ENCODE measurements around the gene MBOAT7. TPM values are rescaled to one million over a fixed set of nuclear protein-coding genes. Genes with fewer than 3 reads are reported as not detected.
A peak's percentile ranks its signal among the peaks of the same experiment; 100 is the strongest.

Gene MBOAT7
- total and polyA plus RNA-seq, 2 of the 4 experiments (the other 2 are of a cell fraction) = 11.3 to 121 TPM

- Histone ChIP-seq H3K9ac (ENCODE audit: low read depth, low read length) (no peak overlapping the region), H3K9me1 (ENCODE audit: insufficient read depth, low read length) (no peaks in the 10 kb centered on the region), H2BK5ac (ENCODE audit: low read depth, low read length, poor library complexity, severe bottlenecking) (no peak overlapping the region), H3K23ac (ENCODE audit: low read depth, low read length) (no peak overlapping the region), H3K36me3 (ENCODE audit: control insufficient read depth, insufficient read depth, low read length) (peaks cover 47% of the 10 kb centered on the region), H2AK9ac (replicated peaks; ENCODE audit: low read depth, low read length, poor library complexity) (no peak overlapping the region), H3K4me1 (ENCODE audit: control insufficient read depth, insufficient read depth, low read length) (no peaks in the 10 kb centered on the region), H3K79me1 (ENCODE audit: low read depth in 1 of 2, low read length in 2 of 2) (peaks cover 4 to 16% of the 10 kb centered on the region in 2 experiments; a peak in 3 of 4 replicates), H4K20me1 (ENCODE audit: insufficient read depth, low read length) (peaks cover 9% of the 10 kb centered on the region; the same call in 1 of the 2 replicates), H2BK120ac (ENCODE audit: low read depth, low read length) (no peak overlapping the region), H3K9me3 (ENCODE audit: control insufficient read depth, insufficient read depth, low read length) (no peaks in the 10 kb centered on the region), H3K56ac (ENCODE audit: extremely low read depth, insufficient read depth, low read length) (no peak overlapping the region), H4K5ac (ENCODE audit: low read depth, low read length) (no peak overlapping the region), H2BK20ac (ENCODE audit: low read depth, low read length) (no peak overlapping the region), H4K91ac (ENCODE audit: insufficient read depth, low read depth, low read length) (no peak overlapping the region), H3K27me3 (ENCODE audit: control insufficient read depth, insufficient read depth, low read length) (no peaks in the 10 kb centered on the region), H4K8ac (ENCODE audit: low read depth in 2 of 2, low read length in 2 of 2) (no peak overlapping the region), H3K14ac (replicated peaks; ENCODE audit: low read depth, low read length) (no peak overlapping the region), H2AFZ (replicated peaks; ENCODE audit: low read length, poor library complexity) (no peak overlapping the region), H3K27ac (ENCODE audit: insufficient read depth, low read length) (no peak overlapping the region), H3K18ac (ENCODE audit: low read depth, low read length) (no peak overlapping the region), H3K4me2 (ENCODE audit: low read depth, low read length) (no peak overlapping the region), H3K4ac (ENCODE audit: low read depth, low read length) (no peak overlapping the region; the same call in 1 of the 2 replicates), H2AK5ac (ENCODE audit: low read depth, low read length) (no peak overlapping the region), H3K4me3 (ENCODE audit: insufficient read depth, low read depth, low read length) (no peak overlapping the region), H2BK15ac (ENCODE audit: low read depth, low read length) (no peak overlapping the region)
- in situ Hi-C loops (cut with MboI; ENCODE audit: low sequenced_read_pairs) (no loop called here), dilution Hi-C loops (cut with HindIII; ENCODE audit: low sequenced_read_pairs, unreplicated experiment) (no loop called here), intact Hi-C loops (cut with micrococcal nuclease) (no loop called here)
- peak; percentile 60 for DNase-seq
- ChIA-PET CTCF (interaction anchor here (1.1 kb wide), 1 partner anchor 8 kb away, joined by 3 read pairs; no protein-coding TSS in a partner anchor), POLR2A (ENCODE audit: unreplicated experiment) (no interaction called here)
- WGBS, 2 experiments (ENCODE audit: extremely low coverage in 2 of 2, insufficient read length in 1 of 2) = 38% methylated on average over 4 of the region's 10 CpGs; no CpG with 5 or more reads in 1 of the 2 experiments
- TSS peak; percentile 45 for BruUV-seq (replicated peaks)
- TF ChIP-seq CHD1 (IDR thresholded peaks at IDR 0.05; ENCODE audit: low read depth, low read length) = no peak
- TF ChIP-seq SMC3 (IDR thresholded peaks at IDR 0.05; ENCODE audit: low read depth, low read length) = peak; percentile 43; the same call in 1 of the 2 replicates
- TF ChIP-seq RAD21 (IDR thresholded peaks at IDR 0.05; ENCODE audit: low read length) = peak; percentile 46
- TF ChIP-seq MAZ (IDR thresholded peaks at IDR 0.05; ENCODE audit: borderline replicate concordance, low read depth, low read length) = 0 out of 2 replicates have a peak, but pooled peaks have one; percentile 4
- no peak for TF ChIP-seq BHLHE40 (IDR thresholded peaks at IDR 0.05; ENCODE audit: low read depth, low read length)
- no peak for TF ChIP-seq MAFK (IDR thresholded peaks at IDR 0.05; ENCODE audit: low read depth, low read length)
- no peak for TF ChIP-seq RCOR1 (IDR thresholded peaks at IDR 0.05; ENCODE audit: insufficient replicate concordance, low read length)
- TF ChIP-seq RFX5 (IDR thresholded peaks at IDR 0.05; ENCODE audit: low read depth, low read length) = no peak
- TF ChIP-seq POLR2A (IDR thresholded peaks at IDR 0.05; ENCODE audit: low read depth, low read length) = no peak
- no peak for TF ChIP-seq MXI1 (IDR thresholded peaks at IDR 0.05; ENCODE audit: borderline replicate concordance, low read depth, low read length)
- no peak for TF ChIP-seq ELK1 (IDR thresholded peaks at IDR 0.05; ENCODE audit: borderline replicate concordance, low read depth, low read length)
- TF ChIP-seq NFE2L2 (IDR thresholded peaks at IDR 0.05; ENCODE audit: low read depth, low read length) = no peak
- TF ChIP-seq CEBPB (IDR thresholded peaks at IDR 0.05; ENCODE audit: low read depth, low read length) = no peak
- no peak for TF ChIP-seq FOS (IDR thresholded peaks at IDR 0.05; ENCODE audit: low read depth, low read length)
- peak; percentile 48 for TF ChIP-seq CTCF (conservative IDR thresholded peaks at IDR 0.05; ENCODE audit: low read depth, low read length)
- no peak for TF ChIP-seq USF2 (IDR thresholded peaks at IDR 0.05; ENCODE audit: low read depth, low read length)
- peak; percentile 91 for ATAC-seq (ENCODE audit: low read depth)
These were observed 9.4 kb downstream of the MBOAT7 start for GRCh38 chr19:54179921-54180461.

Data from IMR-90 (cell line).